HCT116 (cell line): ENCODE results near the gene MTO1. TPM values are rescaled to one million over a fixed set of nuclear protein-coding genes. Genes with fewer than 3 reads are reported as not detected.

Experiments
- ATAC-seq: fragments of 200-7000 bp; cut with Tn5 transposase; 2 replicates; pipeline ENCODE4 v1.9.1; 2020; ENCODE audit warnings: mild to moderate bottlenecking, moderate library complexity
- BruUV-seq: library from RNA; stranded (reverse); fragments of 400-500 nt; replicated peaks from 2 replicates; lab custom pipeline; 2021; lab: Mats Ljungman, UMichigan
- CTCF ChIA-PET: fragments of 300-600 bp; sonication (Branson Sonifier 250); formaldehyde crosslinking; loops from one replicate; lab custom pipeline; 2021; ENCODE audit warnings: antibody characterized with exemption; lab: Charles Lee
- POLR2A ChIA-PET: fragments of 300-600, 350-600 bp; sonication (Branson Sonifier 250); formaldehyde crosslinking; loops from one replicate; lab custom pipeline; 2021; ENCODE audit warnings: antibody characterized with exemption; lab: Charles Lee
- RAD21 ChIA-PET, 2 experiments: fragments of 300-600 bp; sonication (Branson Sonifier 250); formaldehyde crosslinking; loops; one replicate each; lab custom pipeline; 2023; ENCODE audit warnings: low total read pairs in 2 of 2; ENCODE audit not compliant: uncharacterized antibody in 2 of 2, unreplicated experiment in 2 of 2, low non-redundant PET in 1 of 2; lab: Charles Lee
- DNase-seq: peaks from one replicate; pipeline ENCODE4 v3.0.0-alpha.2; 2010; ENCODE audit warnings: low read depth, low spot score
- H2AFZ ChIP-seq: fragments of 200-600 bp; shearing (Covaris generic), sonication (generic); 2 replicates; pipeline ENCODE4 v1.6.1; 2017; ENCODE audit warnings: low read depth, mixed run types, mixed read lengths, antibody characterized with exemption, low read length; ENCODE audit not compliant: poor library complexity, severe bottlenecking
- H3K27ac ChIP-seq: 2 replicates; pipeline ENCODE4 v1.5.1; 2012; ENCODE audit warnings: low read depth, low read length
- H3K27me3 ChIP-seq: fragments of 200-600 bp; sonication (generic); 2 replicates; pipeline ENCODE4 v1.6.1; 2016; ENCODE audit warnings: mixed run types, low read length, mixed read lengths; ENCODE audit not compliant: insufficient read depth
- H3K36me3 ChIP-seq, 2 experiments: fragments of 200-500 bp in 1 of 2; fragments of 200-600 bp in 1 of 2; sonication (Bioruptor generic) in 1 of 2; sonication (generic) in 1 of 2; 2 replicates each; pipeline versions ENCODE4 v1.5.1 to v1.6.1; 2014 to 2016; ENCODE audit warnings: low read length in 2 of 2, inconsistent platforms in 1 of 2, mixed read lengths in 1 of 2, mixed run types in 1 of 2; ENCODE audit not compliant: insufficient read depth in 2 of 2, control insufficient read depth in 1 of 2
- H3K4me1 ChIP-seq, 2 experiments: fragments of 200-600 bp in 1 of 2; sonication (generic) in 1 of 2; 2 replicates each; pipeline versions ENCODE4 v1.5.1 to v1.6.1; 2012 to 2017; ENCODE audit warnings: low read length in 2 of 2, inconsistent platforms in 1 of 2, mild to moderate bottlenecking in 1 of 2, mixed read lengths in 1 of 2, mixed run types in 1 of 2, moderate library complexity in 1 of 2; ENCODE audit not compliant: insufficient read depth in 2 of 2, control insufficient read depth in 1 of 2
- H3K4me2 ChIP-seq: fragments of 200-600 bp; sonication (generic); 2 replicates; pipeline ENCODE4 v1.6.1; 2017; ENCODE audit warnings: mixed run types, low read length, mixed read lengths
- H3K4me3 ChIP-seq, 2 experiments: fragments of 200-600 bp in 1 of 2; sonication (generic) in 1 of 2; replicated peaks in 1 of 2; 2 replicates each; pipeline ENCODE4 v1.5.1; 2011 to 2016; ENCODE audit warnings: low read length in 2 of 2, control low read depth in 1 of 2, low read depth in 1 of 2, mild to moderate bottlenecking in 1 of 2, mixed read lengths in 1 of 2, mixed run types in 1 of 2
- H3K79me2 ChIP-seq: fragments of 200-600 bp; sonication (generic); 2 replicates; pipeline ENCODE4 v1.6.1; 2017; ENCODE audit warnings: mild to moderate bottlenecking, mixed run types, low read length, moderate library complexity, mixed read lengths; ENCODE audit not compliant: insufficient read depth
- H3K9ac ChIP-seq: fragments of 200-600 bp; sonication (generic); 2 replicates; pipeline ENCODE4 v1.6.1; 2016; ENCODE audit warnings: low read length, mixed read lengths
- H3K9me2 ChIP-seq: fragments of 200-600 bp; sonication (generic), shearing (Covaris generic); 2 replicates; pipeline ENCODE4 v1.6.1; 2017; ENCODE audit warnings: mixed run types, mild to moderate bottlenecking, moderate library complexity; ENCODE audit not compliant: insufficient read depth
- H3K9me3 ChIP-seq, 2 experiments: fragments of 200-500 bp in 1 of 2; fragments of 200-600 bp in 1 of 2; sonication (Bioruptor generic) in 1 of 2; sonication (generic) in 1 of 2; 2 replicates each; pipeline ENCODE4 v1.6.1; 2014 to 2017; ENCODE audit warnings: low read length in 2 of 2, mixed read lengths in 2 of 2, inconsistent platforms in 1 of 2, low read depth in 1 of 2, mild to moderate bottlenecking in 1 of 2, mixed run types in 1 of 2, moderate library complexity in 1 of 2; ENCODE audit not compliant: control insufficient read depth in 1 of 2, insufficient read depth in 1 of 2
- H4K20me1 ChIP-seq: fragments of 200-600 bp; sonication (generic), shearing (Covaris generic); 2 replicates; pipeline ENCODE4 v1.6.1; 2017; ENCODE audit warnings: mixed run types, mild to moderate bottlenecking, moderate library complexity; ENCODE audit not compliant: insufficient read depth
- CEBPB ChIP-seq: IDR thresholded peaks from 2 replicates; pipeline ENCODE4 v1.6.1; 2012; ENCODE audit warnings: low read depth
- CTCF ChIP-seq, 3 experiments: fragments of 200-600 bp in 1 of 3; sonication (generic) in 1 of 3; IDR thresholded peaks in 2 of 3; conservative IDR thresholded peaks in 1 of 3; 2 replicates each; pipeline ENCODE4 v1.5.1; 2012 to 2017; ENCODE audit warnings: low read depth in 2 of 3, low read length in 2 of 3, antibody characterized with exemption in 1 of 3, borderline replicate concordance in 1 of 3, control low read depth in 1 of 3, mild to moderate bottlenecking in 1 of 3, mixed read lengths in 1 of 3, mixed run types in 1 of 3, moderate library complexity in 1 of 3; ENCODE audit not compliant: insufficient read depth in 1 of 3
- EGR1 ChIP-seq: IDR thresholded peaks from 2 replicates; pipeline ENCODE4 v1.6.1; 2012; ENCODE audit warnings: low read depth
- ELF1 ChIP-seq: IDR thresholded peaks from 2 replicates; pipeline ENCODE4 v1.6.1; 2012; ENCODE audit warnings: low read depth, borderline replicate concordance
- EZH2 ChIP-seq: fragments of 200-600 bp; sonication (generic); IDR thresholded peaks from 2 replicates; pipeline ENCODE4 v1.6.1; 2017; ENCODE audit warnings: antibody characterized with exemption, mixed run types
- EZH2phosphoT487 ChIP-seq: fragments of 200-600 bp; IDR thresholded peaks from 2 replicates; pipeline ENCODE4 v1.6.1; 2018; ENCODE audit warnings: antibody characterized with exemption, borderline replicate concordance
- POLR2AphosphoS5 ChIP-seq: IDR thresholded peaks from 2 replicates; pipeline ENCODE4 v1.6.1; 2011; ENCODE audit warnings: mild to moderate bottlenecking, low read depth, low read length, moderate library complexity
- RAD21 ChIP-seq: IDR thresholded peaks from 2 replicates; pipeline ENCODE4 v1.6.1; 2012; ENCODE audit warnings: low read depth, mild to moderate bottlenecking
- SIN3A ChIP-seq: IDR thresholded peaks from 2 replicates; pipeline ENCODE4 v1.6.1; 2012; ENCODE audit warnings: low read depth
- SP1 ChIP-seq: IDR thresholded peaks from 2 replicates; pipeline ENCODE4 v1.6.1; 2012; ENCODE audit warnings: low read depth
- YY1 ChIP-seq: IDR thresholded peaks from 2 replicates; pipeline ENCODE4 v1.6.1; 2011; ENCODE audit warnings: low read length, low read depth, moderate library complexity, mild to moderate bottlenecking; ENCODE audit not compliant: insufficient replicate concordance; ENCODE audit errors: extremely low read depth
- ZFX ChIP-seq: fragments of 450-650 bp; IDR thresholded peaks from 2 replicates; pipeline ENCODE4 v1.6.1; 2017
- ZNF274 ChIP-seq: fragments of 200-500 bp; sonication (Bioruptor generic); IDR thresholded peaks from 2 replicates; pipeline ENCODE4 v1.6.1; 2014; ENCODE audit warnings: mild to moderate bottlenecking, low read depth, low read length, inconsistent platforms
- intact Hi-C: fragments of 100-400 bp; cut with micrococcal nuclease; formaldehyde crosslinking; loops from 2 replicates; pipeline ENCODE4 v1.10.0; 2022
- total RNA-seq: library from RNA; stranded (reverse); gene quantifications from one replicate; pipeline ENCODE4 v1.2.1, GENCODE V29; 2021; ENCODE audit not compliant: unreplicated experiment
- TF ChIP-seq, protein P1 (sequence below): IDR thresholded peaks from 2 replicates; pipeline ENCODE4 v1.6.1; 2012
- TF ChIP-seq, protein P2 (sequence below): IDR thresholded peaks from 2 replicates; pipeline ENCODE4 v1.6.1; 2011; ENCODE audit warnings: mild to moderate bottlenecking, low read length, moderate library complexity; ENCODE audit not compliant: insufficient replicate concordance; ENCODE audit errors: extremely low read depth
- TF ChIP-seq, protein P3 (sequence below): IDR thresholded peaks from 2 replicates; pipeline ENCODE4 v1.6.1; 2012; ENCODE audit warnings: low read depth

Gene MTO1
- total RNA-seq, 1 experiment from 2014 or later: 40.1 TPM

GRCh38 chr6:73519926-73520687 is 58.6 kb downstream of the MTO1 start:
- no peaks in the 10 kb centered on the region for H3K9me3 ChIP-seq
- TF ChIP-seq, protein P1, sequence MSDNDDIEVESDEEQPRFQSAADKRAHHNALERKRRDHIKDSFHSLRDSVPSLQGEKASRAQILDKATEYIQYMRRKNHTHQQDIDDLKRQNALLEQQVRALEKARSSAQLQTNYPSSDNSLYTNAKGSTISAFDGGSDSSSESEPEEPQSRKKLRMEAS: no peak
- TF ChIP-seq, protein P2, sequence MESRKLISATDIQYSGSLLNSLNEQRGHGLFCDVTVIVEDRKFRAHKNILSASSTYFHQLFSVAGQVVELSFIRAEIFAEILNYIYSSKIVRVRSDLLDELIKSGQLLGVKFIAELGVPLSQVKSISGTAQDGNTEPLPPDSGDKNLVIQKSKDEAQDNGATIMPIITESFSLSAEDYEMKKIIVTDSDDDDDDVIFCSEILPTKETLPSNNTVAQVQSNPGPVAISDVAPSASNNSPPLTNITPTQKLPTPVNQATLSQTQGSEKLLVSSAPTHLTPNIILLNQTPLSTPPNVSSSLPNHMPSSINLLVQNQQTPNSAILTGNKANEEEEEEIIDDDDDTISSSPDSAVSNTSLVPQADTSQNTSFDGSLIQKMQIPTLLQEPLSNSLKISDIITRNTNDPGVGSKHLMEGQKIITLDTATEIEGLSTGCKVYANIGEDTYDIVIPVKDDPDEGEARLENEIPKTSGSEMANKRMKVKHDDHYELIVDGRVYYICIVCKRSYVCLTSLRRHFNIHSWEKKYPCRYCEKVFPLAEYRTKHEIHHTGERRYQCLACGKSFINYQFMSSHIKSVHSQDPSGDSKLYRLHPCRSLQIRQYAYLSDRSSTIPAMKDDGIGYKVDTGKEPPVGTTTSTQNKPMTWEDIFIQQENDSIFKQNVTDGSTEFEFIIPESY: no peak
- no peak for TF ChIP-seq EZH2phosphoT487
- TF ChIP-seq EZH2: no peak
- TF ChIP-seq ZFX: no peak
- no peak for TF ChIP-seq SP1
- no peak for TF ChIP-seq CEBPB
- TF ChIP-seq POLR2AphosphoS5: peak; percentile 75
- no peak for TF ChIP-seq CTCF (IDR thresholded peaks at IDR 0.05 in 2 of 3, conservative IDR thresholded peaks at IDR 0.05 in 1 of 3; ENCODE audit: borderline replicate concordance in 1 of 3, insufficient read depth in 1 of 3, low read depth in 2 of 3, low read length in 2 of 3)
- TF ChIP-seq, protein P3, sequence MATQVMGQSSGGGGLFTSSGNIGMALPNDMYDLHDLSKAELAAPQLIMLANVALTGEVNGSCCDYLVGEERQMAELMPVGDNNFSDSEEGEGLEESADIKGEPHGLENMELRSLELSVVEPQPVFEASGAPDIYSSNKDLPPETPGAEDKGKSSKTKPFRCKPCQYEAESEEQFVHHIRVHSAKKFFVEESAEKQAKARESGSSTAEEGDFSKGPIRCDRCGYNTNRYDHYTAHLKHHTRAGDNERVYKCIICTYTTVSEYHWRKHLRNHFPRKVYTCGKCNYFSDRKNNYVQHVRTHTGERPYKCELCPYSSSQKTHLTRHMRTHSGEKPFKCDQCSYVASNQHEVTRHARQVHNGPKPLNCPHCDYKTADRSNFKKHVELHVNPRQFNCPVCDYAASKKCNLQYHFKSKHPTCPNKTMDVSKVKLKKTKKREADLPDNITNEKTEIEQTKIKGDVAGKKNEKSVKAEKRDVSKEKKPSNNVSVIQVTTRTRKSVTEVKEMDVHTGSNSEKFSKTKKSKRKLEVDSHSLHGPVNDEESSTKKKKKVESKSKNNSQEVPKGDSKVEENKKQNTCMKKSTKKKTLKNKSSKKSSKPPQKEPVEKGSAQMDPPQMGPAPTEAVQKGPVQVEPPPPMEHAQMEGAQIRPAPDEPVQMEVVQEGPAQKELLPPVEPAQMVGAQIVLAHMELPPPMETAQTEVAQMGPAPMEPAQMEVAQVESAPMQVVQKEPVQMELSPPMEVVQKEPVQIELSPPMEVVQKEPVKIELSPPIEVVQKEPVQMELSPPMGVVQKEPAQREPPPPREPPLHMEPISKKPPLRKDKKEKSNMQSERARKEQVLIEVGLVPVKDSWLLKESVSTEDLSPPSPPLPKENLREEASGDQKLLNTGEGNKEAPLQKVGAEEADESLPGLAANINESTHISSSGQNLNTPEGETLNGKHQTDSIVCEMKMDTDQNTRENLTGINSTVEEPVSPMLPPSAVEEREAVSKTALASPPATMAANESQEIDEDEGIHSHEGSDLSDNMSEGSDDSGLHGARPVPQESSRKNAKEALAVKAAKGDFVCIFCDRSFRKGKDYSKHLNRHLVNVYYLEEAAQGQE: no peak
- TF ChIP-seq ELF1: no peak
- TF ChIP-seq ZNF274: no peak
- TF ChIP-seq SIN3A: no peak
- no peak for TF ChIP-seq RAD21
- peak; percentile 88 for TF ChIP-seq YY1
- TF ChIP-seq EGR1: no peak
- ATAC-seq (peak; percentile 17), DNase-seq (no peak)
- no peaks in the 10 kb centered on the region for H3K27me3 ChIP-seq
- no peak overlapping the region for H2AFZ ChIP-seq
- peaks cover 18 to 62% of the 10 kb centered on the region in 2 experiments; a peak in 3 of 4 replicates for H3K4me1 ChIP-seq
- H3K9ac ChIP-seq: peak overlapping the region; percentile 100
- ChIA-PET POLR2A (interaction anchor here (0.7 to 5.2 kb wide), 22 partner anchors 9 to 177 kb away, joined by 3 to 68 read pairs (median 5); partner anchors contain the start of genes MTO1 and SLC17A5), RAD21 (interaction anchor here (0.9 to 1.3 kb wide), 2 partner anchors 60 kb away, joined by 4 to 5 read pairs; no protein-coding TSS in a partner anchor), CTCF (interaction anchor here (1.0 kb wide), 1 partner anchor 132 kb away, joined by 3 read pairs; no protein-coding TSS in a partner anchor)
- peak overlapping the region; percentile 92 for H3K4me2 ChIP-seq
- peaks cover 16 to 40% of the 10 kb centered on the region in 2 experiments for H3K36me3 ChIP-seq
- intact Hi-C loops: loop anchor here (5.0 kb wide), 1 partner anchor 47 kb away; no protein-coding TSS in a partner anchor
- H3K4me3 ChIP-seq: peak overlapping the region; percentile 91 to 99
- H3K27ac ChIP-seq: peak overlapping the region; percentile 92
- H3K79me2 ChIP-seq: peaks cover 52% of the 10 kb centered on the region
- H3K9me2 ChIP-seq: no peaks in the 10 kb centered on the region
- no TSS peak for BruUV-seq
- H4K20me1 ChIP-seq: peaks cover 16% of the 10 kb centered on the region; the same call in 1 of the 2 replicates
